Measurements from ENCODE around the gene SPG11.
"Not testable (repeated sequence)": the region's sequence is repeated elsewhere in the genome, so short reads cannot be mapped to it uniquely, and the experiment has no call there.

The SPG11 gene

DNA sequence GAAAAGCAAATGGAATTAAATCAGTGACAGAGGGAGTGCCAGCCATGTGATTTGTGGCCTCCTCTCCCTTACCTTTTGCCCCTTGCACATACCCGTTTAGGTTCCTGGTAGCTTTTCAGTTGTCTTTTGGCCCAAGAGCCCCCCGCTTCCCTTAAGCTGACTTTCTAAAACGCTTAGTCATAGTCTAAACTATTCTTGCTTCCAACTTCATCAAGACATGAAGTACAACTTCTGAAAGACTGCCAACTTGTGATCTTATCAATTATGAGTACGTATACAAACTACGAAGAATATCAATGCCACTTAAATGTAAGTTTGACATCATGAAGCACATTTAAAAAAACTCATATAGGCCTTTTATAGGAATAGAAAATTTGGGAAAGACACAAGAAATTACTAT is 64.6 kb downstream of the SPG11 start:
- no peak for DNase-seq

DNA sequence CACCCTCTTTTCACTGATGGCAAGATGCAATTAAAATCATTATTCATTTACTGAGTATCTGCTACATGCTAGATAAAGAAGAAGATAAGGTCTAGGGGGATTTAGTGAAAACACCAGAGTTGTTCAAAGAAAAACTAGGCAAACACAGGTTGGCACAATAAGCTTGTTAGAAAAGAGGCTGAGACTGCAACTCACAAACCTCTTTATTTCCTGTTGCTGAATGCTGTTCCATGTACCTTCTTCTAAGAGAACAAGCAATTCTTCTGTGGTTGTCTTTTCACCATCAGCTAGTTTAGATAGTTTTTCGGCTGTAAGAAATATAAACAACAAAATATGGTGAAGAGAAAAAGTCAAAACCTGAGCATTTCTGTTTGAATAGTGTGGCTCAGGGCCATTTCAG is 65.4 kb downstream of the SPG11 start:
- no peak for DNase-seq

DNA sequence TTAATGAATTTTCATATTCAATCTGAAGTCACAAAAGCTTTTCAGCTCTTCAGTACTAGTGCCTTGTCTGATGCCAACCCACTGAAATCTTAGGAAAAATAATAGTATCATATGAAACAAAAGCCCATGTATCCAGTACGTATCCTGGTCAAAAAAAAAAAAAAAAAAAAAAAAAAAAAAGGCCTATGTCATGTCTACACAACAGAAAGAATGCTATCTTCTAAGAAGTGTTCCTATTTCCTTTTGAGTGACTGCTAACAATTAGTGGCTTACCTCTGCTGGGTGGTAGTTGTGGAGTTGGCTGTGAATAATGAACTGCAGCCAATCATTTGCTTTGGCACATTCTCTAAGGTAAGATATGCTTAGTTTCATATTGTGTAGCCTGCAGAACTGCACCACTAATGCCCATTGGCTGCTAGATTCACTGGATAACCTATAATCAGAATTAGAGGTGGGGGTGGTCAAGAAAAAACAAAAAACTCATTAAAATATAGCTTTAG is 66.9 kb downstream of the SPG11 start:
- no peak for DNase-seq

DNA sequence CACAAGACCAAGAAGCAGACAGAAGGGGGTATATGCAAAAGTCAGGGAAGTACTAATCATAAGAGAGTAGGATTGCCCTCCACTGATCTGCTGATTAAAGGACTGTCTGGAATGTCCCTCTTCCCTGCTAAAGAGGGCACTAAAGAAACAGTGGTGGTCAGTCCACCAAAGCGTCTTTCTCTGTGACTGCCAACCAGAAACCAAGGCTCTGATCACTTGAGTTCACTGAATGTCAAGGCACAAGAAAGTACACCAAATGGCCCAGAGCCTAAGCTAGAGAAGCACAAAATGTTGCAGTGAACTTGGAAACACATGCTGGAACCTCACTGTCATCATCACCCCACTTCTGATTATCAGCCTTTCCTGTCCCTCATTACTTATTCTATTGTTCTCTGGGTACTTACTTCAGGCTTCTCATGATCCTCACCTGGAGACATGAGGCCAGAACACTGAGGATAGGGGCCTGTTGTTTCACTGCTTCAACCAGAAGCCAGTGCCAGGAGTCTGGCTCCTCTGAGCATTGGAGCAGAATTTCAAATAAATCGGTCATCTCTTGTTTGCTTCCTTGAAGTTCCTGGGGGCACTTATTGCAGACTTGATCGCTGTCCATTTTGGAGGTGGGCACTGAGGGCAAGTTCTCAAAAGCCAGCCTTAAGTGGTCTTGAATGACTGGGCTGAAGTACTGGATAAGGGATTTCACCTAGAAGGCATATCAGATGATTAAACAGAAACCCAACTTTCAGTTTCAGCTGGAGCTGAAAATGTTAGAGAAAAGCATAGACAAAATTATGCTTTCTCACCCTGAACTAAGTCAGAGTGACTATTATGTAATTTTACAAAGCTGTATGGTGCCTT is 67.6 kb downstream of the SPG11 start:
- no peak for DNase-seq

DNA sequence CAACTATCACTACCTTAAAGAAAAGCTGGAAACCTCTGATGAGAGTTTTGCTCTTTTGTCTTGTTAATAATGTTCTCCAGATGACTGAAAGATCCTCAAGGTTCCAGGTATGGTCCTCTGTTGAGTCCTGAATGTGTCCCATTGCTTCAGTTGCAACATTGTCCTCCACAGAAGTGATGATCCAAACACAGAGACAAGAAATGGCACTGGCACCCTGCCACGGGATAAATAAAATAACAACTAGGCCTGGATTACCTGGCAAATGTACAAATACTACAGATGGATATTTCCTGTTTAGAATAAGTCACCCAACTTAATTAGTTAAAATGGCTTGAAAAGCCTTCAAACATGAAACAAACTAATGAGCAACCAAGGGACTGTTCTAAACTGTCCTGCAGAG is 68.2 kb downstream of the SPG11 start:
- DNase-seq: no peak

DNA sequence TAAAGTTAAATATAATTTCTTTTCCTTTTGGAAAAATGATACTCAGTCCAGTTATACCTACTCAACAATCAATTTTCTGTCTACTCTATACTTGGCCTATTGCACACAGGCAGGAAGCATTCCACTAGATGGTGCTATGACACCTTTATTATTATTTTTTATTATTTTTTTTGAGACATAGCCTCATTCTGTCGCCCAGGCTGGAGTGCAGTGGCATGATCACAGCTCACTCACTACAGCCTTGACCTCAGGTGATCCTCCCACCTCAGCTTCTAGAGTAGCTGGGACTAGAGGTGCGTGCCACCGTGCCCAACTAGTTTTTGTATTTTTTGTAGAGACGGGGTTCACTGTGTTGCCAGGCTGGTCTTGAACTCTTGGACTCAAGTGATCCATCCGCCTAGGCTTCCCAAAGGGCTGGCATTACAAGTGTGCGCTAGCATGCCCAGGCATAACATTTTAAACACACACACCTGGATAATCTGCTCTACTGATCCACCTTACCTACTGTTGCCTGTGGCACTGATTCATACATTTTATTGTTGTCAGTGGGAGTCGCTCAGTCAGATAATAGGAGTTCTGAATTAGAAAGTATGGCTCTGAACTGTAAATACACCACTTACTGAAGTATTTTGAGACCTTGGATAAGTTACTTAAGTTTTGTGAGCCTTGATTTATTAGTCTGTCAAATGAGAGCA is 70.3 kb downstream of the SPG11 start:
- DNase-seq: peak; percentile 26

DNA sequence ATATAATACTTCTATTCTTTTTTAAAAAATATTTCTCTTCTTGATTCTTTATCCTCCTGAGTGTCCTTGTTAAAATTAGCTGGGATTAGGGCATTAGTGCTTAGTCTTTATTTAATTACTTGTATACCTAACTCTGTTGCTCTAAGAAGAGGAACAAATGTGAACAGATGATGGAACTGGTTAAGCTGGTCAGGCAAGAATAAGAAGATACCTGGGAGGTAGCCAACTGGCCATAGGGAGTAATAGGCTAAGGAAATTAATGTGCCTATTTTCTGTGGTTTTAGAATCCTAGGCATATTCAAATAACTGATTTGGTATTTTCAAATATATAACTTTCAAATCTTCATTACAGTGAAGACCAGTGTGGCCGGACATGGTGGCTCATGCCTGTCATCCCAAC is 72.1 kb downstream of the SPG11 start:
- DNase-seq: no peak

DNA sequence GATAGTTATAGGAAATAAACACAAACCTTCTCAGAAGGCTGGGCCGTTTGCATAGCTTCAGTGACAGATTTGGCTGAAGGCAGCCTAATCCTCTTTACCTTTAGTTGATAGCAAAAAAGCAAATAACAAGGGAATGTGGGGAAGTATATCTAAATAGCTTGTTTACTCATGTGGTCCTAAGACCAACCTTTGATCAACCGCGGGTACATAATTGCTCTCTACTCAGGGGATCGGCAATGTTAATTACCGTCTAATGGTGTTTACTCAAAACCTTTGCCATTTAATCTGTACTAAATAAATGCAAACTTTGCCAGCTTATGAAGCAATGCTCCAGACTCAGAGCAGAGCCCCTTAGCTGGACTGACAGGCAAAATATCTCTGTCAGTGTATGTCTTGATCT is 74.9 kb downstream of the SPG11 start:
- DNase-seq: no peak

DNA sequence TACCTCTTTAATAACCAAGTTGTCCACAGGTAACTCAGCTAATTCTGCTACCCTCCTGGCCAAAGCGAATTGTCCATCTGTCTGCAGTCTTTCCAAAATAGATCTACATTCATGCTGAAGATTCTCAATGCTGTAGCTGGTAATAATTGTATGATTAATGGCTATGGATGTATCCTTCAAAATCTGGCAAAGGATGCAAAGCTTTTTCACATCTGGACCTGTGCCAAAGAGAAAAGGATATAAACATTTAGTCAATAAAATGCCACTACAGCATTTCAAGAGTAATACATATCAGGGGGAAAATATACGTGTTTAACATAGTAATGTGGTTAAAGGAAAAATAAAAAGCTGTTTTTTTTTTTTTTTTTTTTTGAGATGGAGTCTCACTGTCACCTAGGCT is 77.8 kb downstream of the SPG11 start:
- no peak for DNase-seq

DNA sequence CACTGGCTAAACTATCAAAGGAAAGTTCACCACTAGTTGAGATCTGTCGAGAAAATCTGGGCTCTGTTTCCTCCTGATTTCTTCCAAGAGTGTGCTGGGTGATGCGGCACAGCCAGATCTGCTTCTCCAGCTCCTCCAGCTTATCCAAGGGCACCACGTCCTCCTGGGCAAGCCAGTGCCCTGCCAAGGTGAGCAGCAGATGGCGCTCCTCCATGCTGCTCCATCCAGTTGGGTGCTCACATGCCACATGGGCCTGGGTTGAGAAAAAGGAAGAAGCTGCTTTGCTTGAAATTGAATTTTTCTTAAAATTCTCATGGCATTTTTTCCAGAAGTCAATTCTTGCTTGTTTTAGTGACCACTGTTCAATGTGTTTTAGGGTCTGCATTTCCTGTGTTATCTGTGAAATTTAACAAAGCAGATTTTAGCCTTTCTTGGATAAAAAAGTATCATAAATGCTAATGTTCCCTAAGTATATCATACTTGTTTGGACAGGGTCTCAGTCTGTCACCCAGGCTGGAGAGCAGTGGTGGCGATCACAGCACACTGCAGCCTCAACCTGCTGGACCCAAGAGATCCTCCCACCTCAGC is 79.2 kb downstream of the SPG11 start:
- DNase-seq: peak; percentile 17

DNA sequence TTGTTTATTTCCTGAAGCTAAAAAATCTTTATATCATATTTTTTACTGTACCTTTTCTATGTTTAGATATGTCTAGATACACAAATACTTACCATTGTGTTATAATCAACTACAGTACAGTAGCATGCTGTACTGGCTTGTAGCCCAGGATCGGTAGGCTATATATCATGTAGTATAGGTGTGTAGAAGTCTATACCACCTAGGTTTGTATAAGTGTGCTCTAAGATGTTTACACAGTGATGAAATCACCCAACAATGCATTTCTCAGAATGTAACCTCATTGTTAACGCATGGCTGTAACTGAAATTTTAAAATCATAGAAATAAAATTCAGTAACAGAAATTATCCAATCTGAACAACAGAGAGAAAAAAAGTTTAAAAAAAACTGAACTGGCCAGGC is 83.4 kb downstream of the SPG11 start:
- DNase-seq: no peak

DNA sequence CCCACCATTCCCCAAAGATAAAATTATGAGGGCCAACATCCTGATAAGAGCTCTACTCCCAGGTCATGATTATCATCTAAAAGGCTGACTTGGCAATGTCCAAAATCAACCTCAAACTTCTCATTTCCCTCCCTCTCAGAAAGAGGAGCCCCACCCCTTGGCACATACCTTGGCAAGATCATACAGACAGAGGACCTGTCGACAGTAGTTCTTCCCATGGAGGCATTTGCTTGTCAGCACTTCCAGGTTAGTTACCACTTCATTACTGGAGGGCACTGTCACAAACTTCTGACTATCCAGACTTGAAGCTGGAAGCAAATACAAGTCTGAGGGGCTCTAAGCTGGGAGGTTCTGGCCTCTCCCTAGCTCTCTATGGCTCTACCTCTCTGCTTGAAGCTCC is 88.7 kb downstream of the SPG11 start:
- no peak for DNase-seq

DNA sequence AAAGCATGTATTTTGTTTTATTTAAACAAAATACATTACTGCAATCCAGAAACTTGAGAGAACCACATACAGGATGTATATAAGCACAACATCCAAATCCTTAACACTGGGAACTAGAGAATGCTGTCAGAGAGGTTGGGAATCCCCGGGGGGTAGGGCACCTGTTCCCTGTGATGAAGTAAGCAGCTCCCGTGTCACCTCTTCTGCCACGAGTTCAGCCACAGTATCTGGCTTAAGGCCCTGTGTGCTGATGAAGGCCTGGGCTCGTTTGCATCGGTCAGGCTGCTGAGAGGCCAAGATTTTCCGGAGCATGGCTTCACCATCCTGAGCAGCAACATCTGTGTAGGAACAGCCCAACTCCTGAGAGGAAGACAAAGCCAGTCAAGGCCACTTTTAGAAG is 90.1 kb downstream of the SPG11 start:
- DNase-seq: no peak

DNA sequence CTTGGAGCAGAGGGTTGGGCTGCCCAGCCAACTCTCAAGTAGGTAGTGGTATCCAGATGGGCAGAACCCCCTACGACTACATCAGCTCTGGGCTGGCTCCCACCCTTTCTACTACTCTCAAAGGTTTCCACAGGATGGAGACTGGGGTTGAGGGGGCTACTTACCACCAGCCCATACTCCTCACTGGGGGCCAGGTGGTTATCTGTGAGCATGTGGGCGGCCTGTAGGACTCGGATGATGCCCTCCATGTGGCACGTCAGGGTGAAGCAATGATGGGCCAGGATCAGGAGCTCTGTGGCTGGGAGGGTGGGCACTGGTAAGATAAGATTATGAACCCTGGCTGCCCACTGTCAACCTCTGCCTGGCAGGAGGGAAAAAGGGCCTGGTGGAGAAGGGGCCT is 93.1 kb downstream of the SPG11 start:
- DNase-seq: no peak

DNA sequence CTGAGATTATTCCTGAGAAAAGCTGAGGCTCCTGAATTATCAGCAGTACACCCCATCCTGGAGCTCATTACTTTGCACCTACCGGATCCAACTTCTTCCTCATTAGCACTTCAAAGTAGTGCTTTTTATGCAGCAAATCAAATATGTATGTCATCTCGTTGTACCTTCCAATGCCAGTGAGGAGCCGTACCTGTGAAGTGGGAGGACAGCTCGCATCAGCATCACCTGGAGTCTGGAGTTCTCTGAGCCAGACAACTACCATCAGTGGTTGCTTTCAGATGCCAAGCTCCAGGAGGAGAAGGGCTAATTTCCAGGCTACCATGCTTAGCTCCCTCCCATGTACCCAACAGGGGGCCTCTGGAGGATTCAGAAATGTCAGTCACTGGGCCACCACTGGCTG is 94.1 kb downstream of the SPG11 start:
- no peak for DNase-seq

DNA sequence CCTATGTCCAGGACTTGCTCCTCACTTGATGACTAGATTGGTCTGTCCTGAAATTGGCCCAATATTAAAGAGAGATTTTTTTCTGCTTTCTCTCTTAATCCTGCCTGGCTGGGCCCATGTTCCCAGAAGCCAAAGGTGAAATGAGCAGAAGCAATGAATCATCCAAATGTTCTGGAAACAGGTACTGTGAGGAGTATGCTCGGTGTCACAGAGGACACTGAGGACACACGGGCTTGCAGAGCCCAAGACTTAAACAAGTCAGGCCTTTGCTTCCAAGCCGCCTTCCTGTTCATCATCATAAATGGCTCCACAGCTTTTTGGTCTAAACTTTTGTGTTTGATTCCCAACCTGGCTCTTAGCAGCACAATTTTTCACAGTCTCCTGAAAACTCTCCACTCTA is 95.1 kb downstream of the SPG11 start:
- DNase-seq: no peak

DNA sequence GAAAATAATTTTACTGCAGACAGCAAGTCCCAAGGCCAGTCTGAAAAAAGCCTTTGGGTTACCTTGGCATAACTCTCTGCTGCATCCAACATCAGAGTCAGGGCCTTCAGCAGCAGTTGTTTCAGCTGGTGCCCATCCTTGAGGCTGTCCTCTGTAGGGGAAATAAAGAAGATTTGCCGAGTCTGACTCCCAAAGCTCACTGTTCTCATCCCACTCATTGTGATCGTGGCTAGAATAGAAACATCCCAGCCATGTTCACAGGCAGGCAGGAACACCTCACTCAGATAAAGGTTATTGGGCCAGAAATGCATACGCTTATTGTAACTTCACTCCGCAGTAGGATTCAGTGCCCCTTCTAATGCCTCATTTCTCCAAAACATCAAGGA is 97.3 kb downstream of the SPG11 start:
- DNase-seq: no peak

DNA sequence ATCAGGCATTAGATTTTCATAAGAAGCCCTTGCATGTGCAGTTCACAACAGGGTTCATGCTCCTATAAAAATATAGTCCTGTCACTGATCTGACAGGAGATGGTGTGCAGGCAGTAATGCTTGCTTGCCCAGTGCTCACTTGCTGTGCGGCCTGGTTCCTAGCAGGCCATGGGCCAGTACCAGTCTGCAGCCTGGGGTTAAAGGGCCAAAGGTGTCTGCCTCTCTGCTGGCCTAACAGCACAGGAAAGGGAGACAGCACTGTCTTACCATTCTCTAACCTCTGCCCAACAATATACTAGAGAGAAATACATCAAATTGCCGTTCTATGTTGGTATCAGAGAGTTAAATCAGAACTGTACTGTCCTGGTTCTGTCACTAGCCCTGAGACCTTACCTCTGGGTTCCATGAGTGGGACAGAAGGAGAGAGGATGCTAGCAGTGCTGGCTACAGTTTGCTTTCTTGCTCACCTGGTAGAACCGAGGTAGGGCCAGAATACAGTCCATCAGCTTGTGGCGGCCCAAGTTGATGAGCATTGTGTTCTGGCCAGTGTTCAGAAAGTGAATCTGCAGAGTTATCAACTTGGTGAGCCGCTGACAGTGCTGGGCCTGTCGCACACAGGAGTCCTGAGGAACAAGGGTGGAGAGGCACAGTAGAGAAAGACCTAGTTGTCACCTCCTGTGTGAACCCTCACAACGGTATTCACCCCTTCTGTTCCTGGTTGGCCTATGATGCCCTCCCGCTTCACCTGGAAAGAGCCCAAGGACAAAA is 97.9 kb downstream of the SPG11 start:
- DNase-seq: no peak

DNA sequence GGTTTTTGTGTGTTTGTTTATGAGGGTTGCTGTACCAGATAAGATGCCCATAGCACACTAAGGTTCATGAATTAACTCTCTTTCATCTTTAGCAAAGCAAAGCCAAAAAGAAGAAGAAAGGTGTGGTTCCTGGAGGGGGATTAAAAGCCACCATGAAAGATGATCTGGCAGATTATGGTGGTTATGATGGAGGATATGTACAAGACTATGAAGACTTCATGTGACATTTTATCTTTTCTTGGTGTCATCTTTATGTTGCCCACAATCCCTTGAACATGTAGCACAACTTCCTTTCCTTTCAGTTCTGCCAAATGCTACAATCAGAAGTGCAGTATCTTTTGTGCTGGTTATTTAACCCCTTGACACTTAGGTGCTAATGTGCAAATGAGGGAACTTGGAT is 102.5 kb downstream of the SPG11 start:
- DNase-seq: not testable (repeated sequence)

DNA sequence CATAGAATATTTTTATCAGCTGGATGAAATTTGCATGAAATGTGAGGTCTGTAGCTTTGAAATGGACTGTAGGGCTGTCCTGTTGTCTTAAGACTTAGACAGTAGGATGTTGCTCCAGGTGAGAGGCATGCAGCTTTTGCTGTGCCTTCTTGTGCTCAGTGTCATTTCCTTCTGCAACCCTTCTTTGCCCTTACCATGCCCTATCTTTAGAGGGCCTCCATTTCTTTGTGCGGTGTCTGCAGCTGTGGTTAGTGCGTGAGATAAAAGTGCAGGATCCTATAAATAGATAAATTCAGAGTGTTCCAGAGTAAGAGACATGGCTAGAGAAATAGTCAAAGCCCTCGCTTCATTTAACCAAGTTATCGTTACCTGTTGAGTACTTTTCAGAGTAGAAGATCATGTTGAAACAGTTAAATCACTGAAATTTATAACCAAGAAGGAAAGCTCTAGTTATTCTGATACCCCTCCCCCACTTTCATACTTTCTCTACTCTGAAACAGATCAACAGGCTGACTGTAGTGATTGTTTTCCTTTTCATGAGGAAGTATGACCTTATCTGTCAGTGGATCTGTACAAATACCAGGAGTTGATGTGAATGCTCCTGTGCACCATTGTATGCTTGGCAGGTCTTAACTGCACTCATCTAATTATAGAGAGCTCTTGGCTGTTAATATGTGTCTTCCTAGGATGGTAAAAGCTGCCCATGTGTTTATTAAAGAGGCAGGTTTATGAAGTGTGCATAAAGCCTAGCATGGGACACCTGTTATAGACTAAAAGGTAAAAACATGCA is 108.3 kb downstream of the SPG11 start:
- DNase-seq: no peak

DNA sequence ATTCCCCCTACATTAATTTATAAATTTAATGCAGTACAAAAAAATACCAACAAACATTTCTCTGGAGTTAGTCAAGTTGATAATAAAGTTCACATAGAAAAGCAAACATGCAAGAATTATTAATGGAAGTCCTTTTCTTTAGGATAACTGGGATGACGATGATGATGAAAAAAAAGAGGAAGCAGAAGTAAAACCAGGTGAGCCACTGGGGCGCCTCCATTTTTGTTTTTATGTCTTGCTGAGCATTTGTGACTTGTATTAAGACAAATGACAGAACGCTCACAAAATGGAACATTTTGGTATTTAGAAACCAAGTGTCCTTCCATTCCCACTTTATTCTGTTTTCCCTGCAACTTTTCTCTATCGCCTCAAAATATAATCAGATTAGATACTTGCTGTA is 112.7 kb downstream of the SPG11 start:
- DNase-seq: no peak

DNA sequence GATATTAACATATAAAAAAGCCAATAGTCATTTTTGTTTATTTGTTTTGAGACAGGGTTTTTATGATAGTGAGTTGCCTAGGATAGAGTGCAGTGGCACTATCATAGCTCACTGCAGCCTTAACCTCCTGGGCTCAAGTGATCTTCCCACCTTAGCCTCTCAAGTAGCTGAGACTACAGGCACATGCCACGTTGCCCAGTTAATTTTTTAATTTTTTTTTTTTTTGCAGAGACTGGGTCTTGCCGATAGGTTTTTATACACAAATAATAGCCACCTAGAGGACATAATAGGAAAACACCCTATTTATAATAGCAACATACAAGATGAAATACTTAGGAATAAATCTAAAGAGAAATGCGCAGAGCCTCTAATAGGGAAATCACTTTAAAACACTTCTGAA is 113.2 kb downstream of the SPG11 start:
- no peak for DNase-seq

All from eye (tissue), 1 donor.